Tibial nerve (tissue), 3 donors: Measurements from ENCODE around the gene AP5Z1.

Source experiments
- POLR2A ChIP-seq, 2 donors: fragments of 450-650 bp; IDR thresholded peaks; one replicate each; pipeline ENCODE4 v1.6.1; 2017; ENCODE audit warnings: antibody characterized with exemption in 2 of 2, mild to moderate bottlenecking in 2 of 2, moderate library complexity in 2 of 2
- TF ChIP-seq, protein P1 (sequence below), 5 experiments: fragments of 200-600 bp in 3 of 5; fragments of 450-650 bp in 2 of 5; sonication (generic) in 3 of 5; IDR thresholded peaks; one replicate each; pipeline ENCODE4 v1.5.1; 2016 to 2019; ENCODE audit warnings: antibody characterized with exemption in 5 of 5, mild to moderate bottlenecking in 3 of 5, moderate library complexity in 2 of 5

DNA sequence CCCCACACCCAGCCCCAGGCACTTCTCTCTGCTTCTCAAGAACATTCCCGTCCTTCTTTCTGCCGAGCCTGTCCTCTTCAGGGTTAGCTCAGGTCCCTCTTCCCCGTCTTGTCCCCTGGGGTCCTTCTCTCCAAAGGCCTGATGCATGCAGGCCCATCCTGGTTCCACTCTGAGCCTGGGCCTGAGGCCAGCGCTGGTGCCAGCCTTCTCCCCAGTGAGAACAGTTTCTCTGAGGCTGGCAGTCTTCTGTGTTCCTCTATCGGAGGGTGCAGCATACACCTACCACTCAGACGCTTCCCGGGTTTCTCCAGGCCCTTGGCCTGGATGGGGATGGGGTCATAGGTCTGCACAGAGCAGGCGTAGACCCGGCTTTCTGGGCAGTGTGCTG is 14.6 kb downstream of the AP5Z1 start:
- TF ChIP-seq POLR2A (IDR thresholded peaks at IDR 0.05), result no peak
- TF ChIP-seq, protein P1, sequence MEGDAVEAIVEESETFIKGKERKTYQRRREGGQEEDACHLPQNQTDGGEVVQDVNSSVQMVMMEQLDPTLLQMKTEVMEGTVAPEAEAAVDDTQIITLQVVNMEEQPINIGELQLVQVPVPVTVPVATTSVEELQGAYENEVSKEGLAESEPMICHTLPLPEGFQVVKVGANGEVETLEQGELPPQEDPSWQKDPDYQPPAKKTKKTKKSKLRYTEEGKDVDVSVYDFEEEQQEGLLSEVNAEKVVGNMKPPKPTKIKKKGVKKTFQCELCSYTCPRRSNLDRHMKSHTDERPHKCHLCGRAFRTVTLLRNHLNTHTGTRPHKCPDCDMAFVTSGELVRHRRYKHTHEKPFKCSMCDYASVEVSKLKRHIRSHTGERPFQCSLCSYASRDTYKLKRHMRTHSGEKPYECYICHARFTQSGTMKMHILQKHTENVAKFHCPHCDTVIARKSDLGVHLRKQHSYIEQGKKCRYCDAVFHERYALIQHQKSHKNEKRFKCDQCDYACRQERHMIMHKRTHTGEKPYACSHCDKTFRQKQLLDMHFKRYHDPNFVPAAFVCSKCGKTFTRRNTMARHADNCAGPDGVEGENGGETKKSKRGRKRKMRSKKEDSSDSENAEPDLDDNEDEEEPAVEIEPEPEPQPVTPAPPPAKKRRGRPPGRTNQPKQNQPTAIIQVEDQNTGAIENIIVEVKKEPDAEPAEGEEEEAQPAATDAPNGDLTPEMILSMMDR (IDR thresholded peaks at IDR 0.05), result no peak
